Body of pancreas (tissue), 4 donors: ENCODE results near the gene RGS1.

Experiments
- CTCF ChIP-seq, 7 experiments: fragments of 450-650 bp in 4 of 7; fragments of 200-600 bp in 3 of 7; sonication (generic) in 3 of 7; IDR thresholded peaks; one replicate each; pipeline ENCODE4 v1.5.1; 2016 to 2019; ENCODE audit warnings: antibody characterized with exemption in 7 of 7
- POLR2A ChIP-seq, 3 donors: fragments of 450-650 bp; IDR thresholded peaks; one replicate each; pipeline ENCODE4 v1.6.1; 2016; ENCODE audit warnings: antibody characterized with exemption in 3 of 3, mild to moderate bottlenecking in 2 of 3

GRCh38 chr1:192527950-192528349 is 47.6 kb upstream of the RGS1 start:
- TF ChIP-seq CTCF (IDR thresholded peaks at IDR 0.05) (no peak), POLR2A (IDR thresholded peaks at IDR 0.05) (no peak)
